ENCODE measurements around the gene JMJD1C.

JMJD1C gene

GRCh38 chr10:63436225-63436624 lies 29.6 kb downstream of the JMJD1C start:
- no peak for DNase-seq (ENCODE audit: low spot score)

DNA sequence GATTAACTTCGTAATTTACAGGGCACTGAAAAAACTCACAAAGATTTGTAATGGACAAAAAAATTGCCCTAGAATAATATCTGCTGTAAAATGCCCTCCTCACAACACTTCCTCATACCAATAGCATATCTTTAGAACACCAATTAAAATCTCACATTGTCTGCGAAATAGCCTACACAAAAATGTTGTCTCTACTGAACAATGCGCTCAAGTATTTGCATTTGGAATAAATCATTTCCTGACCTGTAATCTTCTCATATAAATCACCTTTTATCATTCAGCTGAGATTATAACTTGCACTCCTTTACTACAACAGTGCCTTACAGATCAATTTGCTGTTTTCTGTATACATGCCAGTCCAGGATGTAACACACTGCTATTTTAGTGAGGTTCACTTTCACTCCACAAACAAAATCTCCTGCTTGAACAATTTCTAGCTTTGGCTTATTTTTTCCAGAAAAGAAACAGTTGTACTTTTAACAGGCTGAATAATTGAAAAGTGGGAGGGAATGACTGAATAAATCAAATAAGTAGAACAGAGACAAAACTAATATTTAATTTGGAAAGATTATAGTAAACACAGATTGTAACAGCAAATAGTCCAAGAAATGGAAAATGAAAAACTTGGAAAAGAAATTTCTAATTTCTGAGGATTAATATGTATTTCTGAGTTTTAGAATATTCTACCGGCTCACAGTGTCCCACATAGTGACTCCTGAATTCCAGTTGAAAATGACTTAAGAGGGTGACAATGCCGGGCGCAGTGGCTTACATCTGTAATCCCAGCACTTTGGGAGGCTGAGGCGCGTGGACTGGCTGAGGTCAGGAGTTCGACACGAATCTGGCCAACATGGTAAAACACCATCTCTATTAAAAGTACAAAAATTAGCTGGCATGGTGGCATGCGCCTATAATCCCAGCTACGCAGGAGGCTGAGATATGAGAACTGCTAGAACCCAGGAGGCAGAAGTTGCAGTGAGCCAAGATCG lies 30.6 kb downstream of the JMJD1C start:
- DNase-seq (ENCODE audit: low spot score), result no peak

DNA sequence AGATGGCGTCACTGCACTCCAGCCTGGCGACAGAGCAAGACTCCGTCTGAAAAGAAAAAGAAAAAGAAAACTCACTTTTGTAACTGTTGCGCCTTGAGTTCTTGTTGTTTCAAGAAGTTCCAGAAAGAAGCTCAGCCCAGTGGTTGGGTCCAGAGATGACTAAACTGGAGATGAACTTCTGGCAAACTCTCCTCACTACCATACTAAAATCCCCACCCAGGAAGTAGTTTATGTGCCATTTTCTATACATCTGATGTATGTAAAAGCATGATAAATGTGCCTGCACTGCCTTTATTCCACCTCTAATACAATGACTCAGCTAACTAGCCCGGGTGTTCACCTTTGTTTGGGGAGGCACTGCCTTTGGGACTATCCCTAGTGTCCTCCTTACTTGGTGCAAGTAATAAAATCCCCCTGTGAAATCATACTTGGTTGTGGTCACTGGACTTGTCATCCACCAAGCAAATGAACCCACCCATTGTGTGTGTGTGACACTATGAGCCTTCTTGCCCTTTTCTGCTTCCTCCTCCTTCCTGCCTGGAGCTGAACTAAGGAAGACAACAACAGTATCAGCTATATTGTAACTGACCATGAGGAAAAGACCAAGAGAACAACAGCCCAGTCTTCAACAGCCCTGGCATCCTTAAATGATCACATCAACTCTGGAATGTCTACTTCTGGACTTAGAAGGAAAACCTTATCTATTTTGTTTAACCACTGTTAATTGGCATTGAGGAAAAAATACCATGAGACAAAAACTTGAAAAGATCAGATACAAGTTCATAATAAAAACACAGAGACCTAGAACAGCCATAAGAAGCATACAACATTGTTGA lies 33.6 kb downstream of the JMJD1C start:
- DNase-seq (ENCODE audit: low spot score), result no peak

DNA sequence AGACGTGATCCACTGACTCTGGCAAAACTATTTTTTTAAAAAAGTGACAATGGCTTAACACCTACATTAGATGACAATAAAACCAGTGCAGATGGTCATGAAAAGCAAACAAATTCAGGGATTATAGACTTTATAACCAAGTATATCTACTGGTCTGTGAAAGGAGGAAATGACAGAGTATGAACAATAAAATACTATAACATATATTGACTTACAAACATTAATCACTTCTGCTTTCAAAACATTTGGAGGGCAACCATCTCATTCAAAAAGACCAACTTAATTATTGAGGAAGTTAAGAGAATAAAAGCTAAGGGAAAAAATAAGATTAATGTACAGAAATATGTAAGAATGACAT lies 34.8 kb downstream of the JMJD1C start:
- DNase-seq (ENCODE audit: low spot score), result no peak

GRCh38 chr10:63430091-63430998 lies 35.4 kb downstream of the JMJD1C start:
- DNase-seq (ENCODE audit: low spot score), result no peak

GRCh38 chr10:63429281-63429680 lies 36.5 kb downstream of the JMJD1C start:
- DNase-seq (ENCODE audit: low spot score), result no peak

DNA sequence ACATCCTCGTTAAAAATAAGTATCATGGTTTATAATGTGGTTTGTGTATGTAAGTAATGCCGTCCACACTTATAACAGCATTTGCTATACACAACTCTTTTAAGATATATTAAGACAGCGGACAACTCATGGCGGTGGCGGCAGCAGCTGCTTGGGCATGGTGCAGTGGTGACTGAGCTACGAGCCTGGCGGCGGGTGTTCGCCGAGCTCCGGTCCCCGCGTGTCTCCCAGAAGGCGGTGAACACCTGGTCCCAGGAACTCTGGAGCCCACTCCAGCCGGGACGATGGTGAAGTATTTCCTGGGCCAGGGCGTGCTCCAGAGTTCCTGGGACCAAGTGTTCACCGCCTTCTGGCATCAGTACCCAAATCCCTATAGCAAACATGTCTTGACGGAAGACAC lies 38.8 kb downstream of the JMJD1C start:
- no peak for DNase-seq (ENCODE audit: low spot score)

- no peak for DNase-seq (ENCODE audit: low spot score)
These were observed 40.3 kb downstream of the JMJD1C start for GRCh38 chr10:63425512-63425911.

DNA sequence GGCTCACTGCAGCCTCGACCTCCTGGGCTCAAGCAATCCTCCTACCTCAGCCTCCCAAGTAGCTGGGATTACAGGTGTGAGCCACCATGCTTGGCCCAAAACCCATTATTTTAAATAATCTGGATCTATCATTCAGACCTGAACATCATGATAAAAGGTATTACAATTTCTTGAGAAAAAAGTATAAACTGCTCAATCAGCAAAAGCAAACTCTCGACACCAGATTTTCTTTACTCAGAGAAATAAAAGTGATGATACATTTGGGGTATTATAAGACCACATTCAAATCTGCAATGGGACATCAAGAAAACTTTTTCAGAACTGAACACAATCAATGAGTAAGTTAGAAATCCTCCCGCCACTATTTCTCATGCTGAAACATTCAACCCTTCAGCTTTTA lies 41.2 kb downstream of the JMJD1C start:
- no peak for DNase-seq (ENCODE audit: low spot score)

DNA sequence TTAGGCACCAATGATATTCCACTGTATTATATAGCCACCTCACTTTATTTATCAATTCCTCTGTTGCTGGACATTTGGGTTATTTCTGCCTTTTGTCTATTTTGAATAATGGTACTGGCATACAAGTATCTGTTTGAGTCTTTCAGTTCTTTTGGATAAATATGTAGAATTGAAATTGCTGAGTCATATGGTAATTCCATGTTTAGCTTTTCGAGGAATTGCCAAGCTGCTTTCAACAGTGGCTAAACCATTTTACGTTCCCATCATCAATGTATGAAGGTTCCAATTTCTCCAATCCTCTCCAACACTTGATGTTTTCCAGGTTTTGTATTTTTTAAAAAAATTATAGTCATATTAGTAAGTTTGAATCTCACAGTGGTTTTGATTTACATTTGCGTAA lies 42.3 kb downstream of the JMJD1C start:
- no peak for DNase-seq (ENCODE audit: low spot score)

DNA sequence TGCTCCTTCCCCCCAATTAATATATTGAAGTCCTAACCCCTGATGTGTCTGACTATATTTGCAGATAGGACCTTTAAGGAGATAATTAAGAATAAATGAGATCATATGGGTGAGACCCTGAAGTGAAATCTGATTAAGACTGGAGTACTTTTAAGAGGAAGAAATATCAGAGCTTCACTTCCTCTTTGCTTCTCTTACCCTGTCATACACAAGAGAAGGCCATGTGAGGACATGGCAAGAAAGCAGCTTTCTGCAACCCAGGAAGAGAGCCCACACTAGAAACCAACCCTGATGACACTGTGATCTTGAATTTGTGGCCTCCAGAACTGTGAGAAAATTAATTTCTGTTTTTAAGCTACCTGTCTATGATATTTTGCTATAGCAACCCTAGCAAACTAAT lies 44.2 kb downstream of the JMJD1C start:
- DNase-seq (ENCODE audit: low spot score), result no peak

- DNase-seq (ENCODE audit: low spot score), result no peak
These were observed 49.4 kb downstream of the JMJD1C start for GRCh38 chr10:63416376-63416775.

DNA sequence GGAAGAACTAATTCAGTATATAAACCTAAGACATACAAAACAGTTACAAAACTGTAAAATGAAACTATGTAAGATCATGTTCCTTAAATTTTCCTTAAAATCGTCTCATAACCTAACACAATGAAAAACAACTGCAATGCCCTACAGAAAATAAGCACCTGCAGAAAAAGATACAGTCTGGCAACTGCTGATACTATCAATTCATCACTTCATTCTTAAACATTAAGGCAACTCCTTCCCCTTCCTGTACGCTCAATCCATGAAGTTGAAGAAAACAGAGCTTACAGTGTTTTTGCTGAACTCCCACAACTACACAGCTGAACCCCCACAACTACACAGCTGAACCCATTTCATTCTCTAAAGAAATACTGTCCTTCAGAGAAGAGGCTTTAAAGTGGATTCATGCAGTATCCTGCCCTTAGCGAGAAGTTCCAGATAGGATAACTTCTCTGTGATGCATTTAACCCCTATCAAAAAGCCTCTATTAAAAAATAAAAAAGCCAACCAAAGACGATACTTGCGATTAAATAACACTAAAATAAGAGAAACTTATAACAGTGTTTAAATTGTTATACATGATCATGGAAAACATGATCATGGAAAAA lies 50.0 kb downstream of the JMJD1C start:
- no peak for DNase-seq (ENCODE audit: low spot score)

- DNase-seq (ENCODE audit: low spot score), result no peak
These were observed 51.1 kb downstream of the JMJD1C start for GRCh38 chr10:63414481-63415260.

- no peak for DNase-seq (ENCODE audit: low spot score)
These were observed 52.3 kb downstream of the JMJD1C start for GRCh38 chr10:63413429-63413828.

- DNase-seq (ENCODE audit: low spot score), result no peak
These were observed 53.5 kb downstream of the JMJD1C start for GRCh38 chr10:63412304-63412703.

DNA sequence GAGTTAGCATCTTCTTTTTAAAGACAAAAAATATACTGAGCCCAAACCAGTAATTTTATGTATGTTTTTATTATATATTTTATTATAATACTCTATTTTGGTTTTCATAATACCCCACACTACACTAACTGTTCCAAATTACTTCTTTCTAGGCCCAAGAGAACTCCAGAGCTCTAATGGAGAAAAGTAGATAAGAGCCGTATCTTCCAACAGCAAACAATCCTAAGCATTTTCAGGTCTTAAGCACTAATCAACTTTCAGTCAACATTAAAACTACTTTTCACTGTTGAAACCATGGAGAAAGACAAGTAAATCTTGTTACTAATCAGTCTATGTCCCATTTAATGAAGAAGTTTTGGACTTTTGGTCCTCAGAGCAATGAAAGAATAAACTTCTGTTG lies 55.1 kb downstream of the JMJD1C start:
- no peak for DNase-seq (ENCODE audit: low spot score)

GRCh38 chr10:63409465-63410027 lies 56.2 kb downstream of the JMJD1C start:
- DNase-seq (ENCODE audit: low spot score), result no peak

DNA sequence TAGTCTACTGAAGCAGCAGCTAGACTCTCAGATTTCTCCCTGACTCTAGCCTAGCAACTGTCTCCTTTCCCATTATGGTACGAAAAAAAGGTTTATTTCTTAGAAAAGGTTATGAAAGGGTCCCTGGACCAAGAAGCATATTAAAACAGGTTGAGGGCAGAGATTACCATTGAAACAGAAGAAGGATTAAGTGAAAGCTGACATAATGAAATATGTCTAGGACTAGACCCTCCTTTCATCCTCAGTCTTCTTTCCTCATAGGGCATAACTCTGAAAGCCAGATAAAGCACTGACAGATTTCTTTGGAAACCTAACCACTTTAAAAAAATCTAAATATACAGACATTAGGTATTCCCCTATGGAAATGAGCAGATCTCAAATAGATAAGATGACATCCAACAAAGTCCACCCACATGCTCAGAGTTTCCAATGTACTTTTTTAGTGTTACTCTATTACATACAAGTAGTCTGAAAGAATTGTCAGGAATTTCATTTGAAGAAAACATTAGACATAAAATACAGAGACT lies 58.6 kb downstream of the JMJD1C start:
- no peak for DNase-seq (ENCODE audit: low spot score)

GRCh38 chr10:63396133-63396761 lies 69.5 kb downstream of the JMJD1C start:
- no peak for DNase-seq (ENCODE audit: low spot score)
